Neural progenitor cell (in vitro differentiated cells): ENCODE data around the gene PRDM15.

Source experiments
- EZH2 ChIP-seq: fragments of 200-600 bp; sonication (generic); IDR thresholded peaks from 2 replicates; pipeline ENCODE4 v1.6.1; 2017; ENCODE audit warnings: antibody characterized with exemption, mild to moderate bottlenecking, moderate library complexity
- EZH2phosphoT487 ChIP-seq: fragments of 200-600 bp; sonication (generic); IDR thresholded peaks from 2 replicates; pipeline ENCODE4 v1.6.1; 2017; ENCODE audit warnings: antibody characterized with exemption
- TF ChIP-seq, protein P1 (sequence below): fragments of 200-600 bp; sonication (generic); IDR thresholded peaks from 2 replicates; pipeline ENCODE4 v1.5.1; 2017; ENCODE audit warnings: antibody characterized with exemption, mild to moderate bottlenecking

DNA sequence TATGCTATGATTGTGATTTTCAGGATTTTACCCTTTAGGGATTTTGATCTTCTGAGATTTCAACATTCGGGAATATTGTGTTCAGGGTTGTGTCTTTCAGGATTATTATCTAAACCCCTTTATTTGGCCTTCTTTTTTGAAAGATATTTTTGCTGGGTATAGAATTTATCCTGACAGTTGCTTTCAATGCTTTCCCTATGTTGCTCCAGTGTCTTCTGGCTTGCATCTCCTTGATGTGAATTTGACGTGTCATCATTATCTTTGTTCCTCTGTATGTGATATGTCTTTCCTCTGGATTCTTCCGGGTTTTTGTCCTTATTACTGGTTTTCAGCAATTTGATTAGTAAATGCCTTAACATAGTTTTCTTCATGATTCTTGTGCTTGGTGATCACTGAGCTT is 86.4 kb downstream of the PRDM15 start:
- TF ChIP-seq, protein P1, sequence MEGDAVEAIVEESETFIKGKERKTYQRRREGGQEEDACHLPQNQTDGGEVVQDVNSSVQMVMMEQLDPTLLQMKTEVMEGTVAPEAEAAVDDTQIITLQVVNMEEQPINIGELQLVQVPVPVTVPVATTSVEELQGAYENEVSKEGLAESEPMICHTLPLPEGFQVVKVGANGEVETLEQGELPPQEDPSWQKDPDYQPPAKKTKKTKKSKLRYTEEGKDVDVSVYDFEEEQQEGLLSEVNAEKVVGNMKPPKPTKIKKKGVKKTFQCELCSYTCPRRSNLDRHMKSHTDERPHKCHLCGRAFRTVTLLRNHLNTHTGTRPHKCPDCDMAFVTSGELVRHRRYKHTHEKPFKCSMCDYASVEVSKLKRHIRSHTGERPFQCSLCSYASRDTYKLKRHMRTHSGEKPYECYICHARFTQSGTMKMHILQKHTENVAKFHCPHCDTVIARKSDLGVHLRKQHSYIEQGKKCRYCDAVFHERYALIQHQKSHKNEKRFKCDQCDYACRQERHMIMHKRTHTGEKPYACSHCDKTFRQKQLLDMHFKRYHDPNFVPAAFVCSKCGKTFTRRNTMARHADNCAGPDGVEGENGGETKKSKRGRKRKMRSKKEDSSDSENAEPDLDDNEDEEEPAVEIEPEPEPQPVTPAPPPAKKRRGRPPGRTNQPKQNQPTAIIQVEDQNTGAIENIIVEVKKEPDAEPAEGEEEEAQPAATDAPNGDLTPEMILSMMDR, result no peak
- TF ChIP-seq EZH2phosphoT487 (no peak), EZH2 (no peak)
